Stimulated activated CD8-positive, alpha-beta memory T cell treated with anti-CD3 and anti-CD28 coated beads, Interleukin-7, amount 100 ng/mL, for 1 hour (primary cell): ENCODE results near the gene CHRDL2.
"Not testable (repeated sequence)": the region's sequence is repeated elsewhere in the genome, so short reads cannot be mapped to it uniquely, and the experiment has no call there.

Source experiments
- DNase-seq, 2 donors: peaks; one replicate each; pipeline ENCODE4 v3.0.0-alpha.2; 2020; ENCODE audit warnings: low read depth in 2 of 2

CHRDL2 gene

GRCh38 chr11:74670171-74670570 lies 61.1 kb downstream of the CHRDL2 start:
- no peak for DNase-seq

- no peak for DNase-seq
Observed at GRCh38 chr11:74669211-74670160, 61.7 kb downstream of the CHRDL2 start.

GRCh38 chr11:74663315-74663714 lies 67.9 kb downstream of the CHRDL2 start:
- DNase-seq, result no peak

GRCh38 chr11:74662487-74663103 lies 68.6 kb downstream of the CHRDL2 start:
- DNase-seq, result no peak

GRCh38 chr11:74659124-74659523 lies 72.1 kb downstream of the CHRDL2 start:
- not testable (repeated sequence) for DNase-seq

GRCh38 chr11:74654976-74655375 lies 76.2 kb downstream of the CHRDL2 start:
- no peak for DNase-seq

GRCh38 chr11:74650498-74650897 lies 80.7 kb downstream of the CHRDL2 start:
- DNase-seq, result no peak

GRCh38 chr11:74648894-74649293 lies 82.3 kb downstream of the CHRDL2 start:
- no peak for DNase-seq

- no peak for DNase-seq
Observed at GRCh38 chr11:74647831-74648230, 83.4 kb downstream of the CHRDL2 start.

GRCh38 chr11:74647404-74647803 lies 83.8 kb downstream of the CHRDL2 start:
- no peak for DNase-seq

- DNase-seq, result no peak
Observed at GRCh38 chr11:74646954-74647353, 84.3 kb downstream of the CHRDL2 start.
